IMR-90 (cell line): ENCODE data around the gene PACS1. TPM values are rescaled to one million over a fixed set of nuclear protein-coding genes. Genes with fewer than 3 reads are reported as not detected.

Source experiments
- ATAC-seq: fragments of 200-7000 bp; cut with Tn5 transposase; 2 replicates; pipeline ENCODE4 v1.9.1; 2020; ENCODE audit warnings: low read depth, mild to moderate bottlenecking, moderate library complexity
- BruUV-seq: library from RNA; stranded (reverse); fragments of 400-500 nt; replicated peaks from 2 replicates; lab custom pipeline; 2021; lab: Mats Ljungman, UMichigan
- CTCF ChIA-PET: fragments of 300-600 bp; formaldehyde crosslinking; extraction: SDS; loops from one replicate; lab custom pipeline; 2021; ENCODE audit warnings: antibody characterized with exemption; lab: Yijun Ruan, JAX
- POLR2A ChIA-PET: fragments of 300-600 bp; sonication (Branson Sonifier 250); formaldehyde crosslinking; loops from one replicate; lab custom pipeline; 2022; ENCODE audit warnings: antibody characterized with exemption; ENCODE audit not compliant: unreplicated experiment; lab: Charles Lee
- DNase-seq: peaks from one replicate; pipeline ENCODE4 v3.0.0; 2013
- H2AFZ ChIP-seq: replicated peaks from 2 replicates; pipeline ENCODE3; 2013; ENCODE audit warnings: low read length, mild to moderate bottlenecking; ENCODE audit not compliant: poor library complexity
- H2AK5ac ChIP-seq: 2 replicates; pipeline ENCODE4 v1.6.1; 2013; ENCODE audit warnings: low read depth, low read length, inconsistent platforms
- H2AK9ac ChIP-seq: replicated peaks from 2 replicates; pipeline ENCODE3; 2013; ENCODE audit warnings: mild to moderate bottlenecking, low read depth, low read length, moderate library complexity; ENCODE audit not compliant: poor library complexity
- H2BK120ac ChIP-seq: 2 replicates; pipeline ENCODE4 v1.6.1; 2013; ENCODE audit warnings: low read depth, low read length, inconsistent platforms
- H2BK15ac ChIP-seq: 3 replicates; pipeline ENCODE4 v1.6.1; 2013; ENCODE audit warnings: low read depth, low read length, inconsistent platforms
- H2BK20ac ChIP-seq: 2 replicates; pipeline ENCODE4 v1.6.1; 2013; ENCODE audit warnings: low read depth, mild to moderate bottlenecking, inconsistent platforms, low read length, moderate library complexity
- H2BK5ac ChIP-seq: 2 replicates; pipeline ENCODE4 v1.6.1; 2013; ENCODE audit warnings: mild to moderate bottlenecking, low read depth, low read length, inconsistent platforms; ENCODE audit not compliant: poor library complexity, severe bottlenecking
- H3K14ac ChIP-seq: replicated peaks from 2 replicates; pipeline ENCODE4 v1.6.1; 2013; ENCODE audit warnings: low read depth, low read length, inconsistent platforms
- H3K18ac ChIP-seq: 2 replicates; pipeline ENCODE4 v1.6.1; 2013; ENCODE audit warnings: low read depth, low read length, control low read depth
- H3K23ac ChIP-seq: 2 replicates; pipeline ENCODE4 v1.6.1; 2013; ENCODE audit warnings: low read depth, low read length, inconsistent platforms
- H3K27ac ChIP-seq: 2 replicates; pipeline ENCODE4 v1.5.1; 2013; ENCODE audit warnings: mild to moderate bottlenecking, control low read depth, low read length; ENCODE audit not compliant: insufficient read depth
- H3K27me3 ChIP-seq: 2 replicates; pipeline ENCODE4 v1.6.1; 2013; ENCODE audit warnings: low read length; ENCODE audit not compliant: control insufficient read depth, insufficient read depth
- H3K36me3 ChIP-seq: 2 replicates; pipeline ENCODE4 v1.6.1; 2013; ENCODE audit warnings: low read length, mixed read lengths; ENCODE audit not compliant: control insufficient read depth, insufficient read depth
- H3K4ac ChIP-seq: 2 replicates; pipeline ENCODE4 v1.6.1; 2013; ENCODE audit warnings: low read depth, low read length, inconsistent platforms
- H3K4me1 ChIP-seq: 2 replicates; pipeline ENCODE4 v1.6.1; 2013; ENCODE audit warnings: low read length, mixed read lengths; ENCODE audit not compliant: control insufficient read depth, insufficient read depth
- H3K4me2 ChIP-seq: 2 replicates; pipeline ENCODE4 v1.6.1; 2013; ENCODE audit warnings: low read depth, mild to moderate bottlenecking, control low read depth, low read length, moderate library complexity
- H3K4me3 ChIP-seq: 2 replicates; pipeline ENCODE4 v1.5.1; 2013; ENCODE audit warnings: low read depth, mild to moderate bottlenecking, control low read depth, low read length, moderate library complexity; ENCODE audit not compliant: insufficient read depth
- H3K56ac ChIP-seq: 2 replicates; pipeline ENCODE4 v1.6.1; 2013; ENCODE audit warnings: low read length, inconsistent platforms; ENCODE audit not compliant: insufficient read depth; ENCODE audit errors: extremely low read depth
- H3K79me1 ChIP-seq, 2 experiments: 2 replicates each; pipeline ENCODE4 v1.6.1; 2013; ENCODE audit warnings: low read length in 2 of 2, inconsistent platforms in 1 of 2, low read depth in 1 of 2
- H3K9ac ChIP-seq: 2 replicates; pipeline ENCODE4 v1.6.1; 2013; ENCODE audit warnings: low read depth, low read length, control low read depth
- H3K9me1 ChIP-seq: 2 replicates; pipeline ENCODE4 v1.6.1; 2013; ENCODE audit warnings: low read length, inconsistent platforms; ENCODE audit not compliant: insufficient read depth
- H3K9me3 ChIP-seq: 2 replicates; pipeline ENCODE4 v1.6.1; 2013; ENCODE audit warnings: low read length; ENCODE audit not compliant: control insufficient read depth, insufficient read depth
- H4K20me1 ChIP-seq: 2 replicates; pipeline ENCODE4 v1.6.1; 2013; ENCODE audit warnings: low read length, inconsistent platforms; ENCODE audit not compliant: insufficient read depth
- H4K5ac ChIP-seq: 2 replicates; pipeline ENCODE4 v1.6.1; 2013; ENCODE audit warnings: mild to moderate bottlenecking, low read depth, low read length, control low read depth
- H4K8ac ChIP-seq, 2 experiments: 2 replicates each; pipeline ENCODE4 v1.6.1; 2013; ENCODE audit warnings: low read depth in 2 of 2, low read length in 2 of 2, control low read depth in 1 of 2, inconsistent platforms in 1 of 2
- H4K91ac ChIP-seq: 2 replicates; pipeline ENCODE4 v1.6.1; 2013; ENCODE audit warnings: low read depth, low read length, inconsistent platforms; ENCODE audit not compliant: insufficient read depth
- MXI1 ChIP-seq: IDR thresholded peaks from 2 replicates; pipeline ENCODE4 v1.6.1; 2012; ENCODE audit warnings: low read depth, mild to moderate bottlenecking, low read length, moderate library complexity, borderline replicate concordance
- NFE2L2 ChIP-seq: fragments of 150-350 bp; IDR thresholded peaks from 2 replicates; pipeline ENCODE4 v1.6.1; 2016; ENCODE audit warnings: low read depth, mild to moderate bottlenecking, low read length
- WGBS, 2 experiments: methylation state at CpG; one replicate each; pipeline versions ENCODE4 v1.1.5 to v1.1.7; 2013; ENCODE audit warnings: missing lambda C conversion rate in 2 of 2; ENCODE audit not compliant: insufficient read length in 1 of 2; ENCODE audit errors: extremely low coverage in 2 of 2; 5-methylcytosine and 5-hydroxymethylcytosine counted together
- dilution Hi-C: fragments of 300-500 bp; cut with HindIII; formaldehyde crosslinking; loops from one replicate; pipeline ENCODE4 v1.14.3; 2018; ENCODE audit warnings: low sequenced_read_pairs; ENCODE audit not compliant: unreplicated experiment
- in situ Hi-C: fragments of 300-500 bp; cut with MboI; formaldehyde crosslinking; loops from 3 replicates; pipeline ENCODE4 v1.14.3; 2019; ENCODE audit warnings: low sequenced_read_pairs, inconsistent platforms, mixed read lengths
- intact Hi-C: fragments of 100-400 bp; cut with micrococcal nuclease; formaldehyde crosslinking; loops from 2 replicates; pipeline ENCODE4 v1.10.0; 2022
- polyA plus RNA-seq, 3 experiments: library from polyadenylated mRNA; depleted of rRNA; stranded (reverse); fragments of >200 nt; gene quantifications; 2 replicates each; pipeline ENCODE4 v1.2.3, GENCODE V29; 2012; ENCODE audit warnings: low replicate concordance in 1 of 3
- total RNA-seq: library from RNA; depleted of rRNA; stranded (reverse); fragments of >200 nt; gene quantifications from 2 replicates; pipeline ENCODE4 v1.2.3, GENCODE V29; 2012

Gene PACS1
- total and polyA plus RNA-seq, 2 of the 4 experiments (the other 2 are of a cell fraction), result 7.3 to 32.0 TPM

DNA sequence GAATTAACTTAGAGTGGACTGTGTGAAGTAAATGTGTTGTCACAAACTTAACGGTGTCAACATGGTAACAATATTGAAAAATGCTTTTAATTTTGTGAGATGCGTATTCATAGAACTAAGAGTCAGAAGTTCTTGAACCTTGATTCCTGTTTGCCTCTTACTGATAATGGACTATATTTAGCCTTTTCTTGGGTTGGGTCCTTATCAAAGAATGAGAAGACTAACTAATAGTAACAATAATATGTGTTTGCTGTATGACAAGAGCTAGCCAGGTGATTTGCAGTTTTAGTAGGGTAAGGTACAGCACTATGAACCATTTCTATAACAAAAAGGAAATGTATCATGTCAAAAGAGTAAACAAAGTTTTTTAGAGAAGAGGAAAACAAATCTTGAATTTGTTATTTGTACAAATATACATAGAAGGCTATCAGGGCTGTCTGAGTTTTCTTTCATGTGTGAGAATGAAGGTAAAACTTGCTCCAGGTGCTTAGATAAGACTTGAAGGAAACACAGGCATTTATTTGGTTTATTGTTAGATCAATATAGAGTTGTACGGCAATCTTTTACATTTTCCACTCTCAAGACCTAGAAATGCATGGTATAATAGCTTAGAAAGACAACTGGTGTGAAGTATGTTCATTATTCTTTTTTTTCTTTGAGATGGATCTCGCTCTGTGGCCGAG is 74.1 kb downstream of the PACS1 start:
- H3K9me3 ChIP-seq, result peaks cover 3% of the 10 kb centered on the region
- TF ChIP-seq MXI1 (no peak), NFE2L2 (no peak)
- no peak overlapping the region for H3K4ac ChIP-seq
- no peak overlapping the region for H3K14ac ChIP-seq
- no peak overlapping the region for H3K27ac ChIP-seq
- ChIA-PET CTCF (interaction anchor here (1.0 kb wide), 1 partner anchor 75 kb away, joined by 3 read pairs; no protein-coding TSS in a partner anchor), POLR2A (no interaction called here)
- dilution Hi-C loops, result no loop called here
- ATAC-seq, result no peak
- no peak overlapping the region for H2BK20ac ChIP-seq
- no peak overlapping the region for H2BK120ac ChIP-seq
- no peak overlapping the region for H2AFZ ChIP-seq
- H3K4me3 ChIP-seq, result no peak overlapping the region
- no peak overlapping the region for H4K91ac ChIP-seq
- peaks cover 5% of the 10 kb centered on the region for H3K4me1 ChIP-seq
- H3K18ac ChIP-seq, result no peak overlapping the region
- DNase-seq, result no peak
- H3K36me3 ChIP-seq, result no peaks in the 10 kb centered on the region
- H3K23ac ChIP-seq, result no peak overlapping the region
- no peaks in the 10 kb centered on the region for H4K20me1 ChIP-seq
- no peak overlapping the region for H3K56ac ChIP-seq
- H3K9me1 ChIP-seq, result peaks cover 17% of the 10 kb centered on the region
- no TSS peak for BruUV-seq
- intact Hi-C loops, result loop anchor here (5.0 kb wide), 1 partner anchor 33 kb away; no protein-coding TSS in a partner anchor
- no CpG with 5 or more reads among the region's 5 CpGs for WGBS, 2 experiments
- H3K79me1 ChIP-seq, result peaks cover 17 to 52% of the 10 kb centered on the region in 2 experiments
- no peak overlapping the region for H2BK5ac ChIP-seq
- no peak overlapping the region for H2BK15ac ChIP-seq
- no peaks in the 10 kb centered on the region for H3K27me3 ChIP-seq
- H3K9ac ChIP-seq, result no peak overlapping the region
- no peak overlapping the region for H2AK9ac ChIP-seq
- no peak overlapping the region for H3K4me2 ChIP-seq
- no peak overlapping the region for H2AK5ac ChIP-seq
- no peak overlapping the region for H4K8ac ChIP-seq
- in situ Hi-C loops, result no loop called here
- no peak overlapping the region for H4K5ac ChIP-seq
